Measurements from ENCODE around the gene CRACR2B.

GRCh38 chr11:799641-800316 is 27.9 kb upstream of the CRACR2B start:
- no peak for TF ChIP-seq CTCF (IDR thresholded peaks at IDR 0.05)
- no peak for TF ChIP-seq REST (IDR thresholded peaks at IDR 0.05; ENCODE audit: insufficient read depth in 1 of 2, low read depth in 2 of 2, low read length in 1 of 2)

Measured in Panc1 (cell line).